Stimulated activated CD4-positive, alpha-beta T cell treated with anti-CD3 and anti-CD28 coated beads, Interleukin-1b, Interleukin-23, amount 100 ng/mL, for 1 hour (primary cell): ENCODE results near the gene CGREF1.
"Not testable (repeated sequence)": the region's sequence is repeated elsewhere in the genome, so short reads cannot be mapped to it uniquely, and the experiment has no call there.

Source experiments
- DNase-seq, 2 donors: peaks; one replicate each; pipeline ENCODE4 v3.0.0-alpha.2; 2020; ENCODE audit warnings: low read depth in 2 of 2

Gene CGREF1

GRCh38 chr2:27111392-27112078, 7.4 kb downstream of the CGREF1 start:
- DNase-seq = not testable (repeated sequence)

- DNase-seq = not testable (repeated sequence)
Measured at GRCh38 chr2:27110603-27111352, 8.2 kb downstream of the CGREF1 start.

GRCh38 chr2:27109083-27109482, 9.8 kb downstream of the CGREF1 start:
- no peak for DNase-seq

DNA sequence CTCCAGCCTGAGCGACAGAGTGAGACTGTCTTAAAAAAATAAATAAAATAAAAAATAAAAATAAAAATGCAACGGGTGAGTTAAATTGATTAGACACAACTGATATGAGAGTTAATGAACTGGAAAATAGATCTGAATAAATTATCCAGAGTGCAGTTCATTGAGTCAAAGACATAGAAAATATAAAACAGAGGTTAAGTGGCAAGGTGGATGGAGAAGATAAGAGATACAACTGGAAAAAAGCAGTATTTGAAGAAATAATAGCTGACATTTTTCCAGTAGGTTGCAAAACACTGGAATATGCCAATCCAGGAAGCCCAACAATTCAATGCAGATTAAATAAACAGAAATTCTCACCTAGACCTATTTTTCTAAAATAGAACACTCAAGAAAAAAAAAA, 10.7 kb downstream of the CGREF1 start:
- no peak for DNase-seq

- no peak for DNase-seq
Measured at GRCh38 chr2:27105981-27106380, 12.9 kb downstream of the CGREF1 start.

DNA sequence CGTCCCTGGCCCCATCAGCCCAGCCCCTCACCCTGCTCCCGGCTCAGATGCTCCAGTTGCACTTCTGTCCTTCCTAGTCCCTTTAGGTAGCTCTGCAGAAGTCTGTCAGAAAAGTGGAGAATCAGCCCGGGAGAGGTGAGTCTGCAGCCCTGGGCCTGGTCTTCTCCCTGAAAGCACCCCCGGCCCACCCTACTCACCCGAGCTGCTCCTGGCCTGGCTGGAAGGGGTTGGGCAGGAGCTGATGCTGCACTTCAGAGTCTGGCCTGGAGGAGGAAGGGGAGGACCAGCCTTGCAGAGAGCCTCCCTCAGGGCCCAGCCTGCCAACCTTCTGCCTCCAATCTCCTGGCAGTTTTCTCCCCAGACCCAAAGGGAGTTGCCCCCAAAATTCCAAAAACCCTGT, 16.6 kb downstream of the CGREF1 start:
- DNase-seq = no peak

GRCh38 chr2:27100036-27100435, 18.9 kb downstream of the CGREF1 start:
- no peak for DNase-seq

GRCh38 chr2:27099334-27099955, 19.5 kb downstream of the CGREF1 start:
- DNase-seq = no peak

DNA sequence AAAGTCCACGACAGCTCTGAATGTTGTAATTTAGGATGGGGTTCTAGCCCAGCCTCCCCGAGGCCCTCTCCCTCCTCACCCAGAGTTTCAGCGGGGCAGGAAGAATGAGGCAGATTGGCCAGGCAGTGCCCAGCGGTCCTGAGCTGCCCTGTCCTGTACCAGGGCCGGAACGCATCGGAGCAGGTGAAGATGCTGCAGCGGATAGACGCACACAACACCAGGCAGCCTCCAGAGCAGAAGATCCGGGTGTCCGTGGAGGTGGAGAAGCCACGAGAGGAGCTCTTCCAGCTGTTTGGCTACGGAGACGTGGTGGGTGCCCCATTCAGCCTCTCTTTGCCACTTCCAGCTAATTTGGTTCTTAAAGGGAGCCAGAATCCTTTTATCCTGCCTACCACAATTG, 21.6 kb downstream of the CGREF1 start:
- no peak for DNase-seq

GRCh38 chr2:27096748-27097297, 22.1 kb downstream of the CGREF1 start:
- DNase-seq = no peak

DNA sequence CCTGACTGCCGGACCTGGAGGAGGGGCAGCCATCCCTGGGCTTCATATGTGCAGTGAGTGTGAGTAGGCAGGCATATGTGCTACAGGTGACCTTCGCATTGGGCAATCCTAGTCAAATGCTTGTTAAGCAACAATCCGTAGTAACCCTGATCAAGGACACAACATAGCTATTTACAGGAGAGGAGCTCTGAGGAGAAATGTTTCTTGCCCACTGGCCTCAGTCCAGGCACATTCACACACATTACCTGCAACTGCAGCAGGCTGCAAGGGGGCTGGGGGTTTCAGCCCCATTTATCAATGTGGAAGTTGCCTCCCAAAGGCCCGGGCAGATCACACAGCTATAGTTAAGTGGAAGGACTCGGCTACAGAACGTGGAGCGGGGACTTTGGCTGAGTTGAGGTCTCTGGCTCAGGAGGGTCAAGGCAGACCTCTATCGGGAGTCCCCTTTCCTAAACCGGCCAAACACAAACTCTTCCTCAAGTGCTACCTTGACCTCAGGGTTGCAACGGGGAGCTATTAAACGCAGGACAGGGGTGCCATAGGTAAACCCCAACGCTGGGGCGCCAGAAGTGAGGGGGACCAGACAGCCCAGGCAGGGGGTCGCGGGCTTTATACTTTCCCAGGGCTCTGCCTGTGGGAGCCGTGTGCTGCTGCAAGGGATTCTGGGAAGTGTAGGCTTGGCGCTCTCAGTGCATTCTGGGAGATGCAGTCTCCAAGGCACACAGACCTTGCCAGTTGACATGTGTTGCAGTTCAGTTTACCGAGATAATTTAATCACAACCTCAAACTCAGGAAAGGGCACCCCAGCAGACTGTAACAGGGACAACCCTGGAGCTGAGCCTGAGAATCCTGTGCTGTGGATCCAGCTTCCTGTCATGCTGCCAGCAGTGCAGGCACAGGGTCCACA, 22.9 kb downstream of the CGREF1 start:
- DNase-seq = no peak

- DNase-seq = no peak
Measured at GRCh38 chr2:27095427-27095744, 23.5 kb downstream of the CGREF1 start.

DNA sequence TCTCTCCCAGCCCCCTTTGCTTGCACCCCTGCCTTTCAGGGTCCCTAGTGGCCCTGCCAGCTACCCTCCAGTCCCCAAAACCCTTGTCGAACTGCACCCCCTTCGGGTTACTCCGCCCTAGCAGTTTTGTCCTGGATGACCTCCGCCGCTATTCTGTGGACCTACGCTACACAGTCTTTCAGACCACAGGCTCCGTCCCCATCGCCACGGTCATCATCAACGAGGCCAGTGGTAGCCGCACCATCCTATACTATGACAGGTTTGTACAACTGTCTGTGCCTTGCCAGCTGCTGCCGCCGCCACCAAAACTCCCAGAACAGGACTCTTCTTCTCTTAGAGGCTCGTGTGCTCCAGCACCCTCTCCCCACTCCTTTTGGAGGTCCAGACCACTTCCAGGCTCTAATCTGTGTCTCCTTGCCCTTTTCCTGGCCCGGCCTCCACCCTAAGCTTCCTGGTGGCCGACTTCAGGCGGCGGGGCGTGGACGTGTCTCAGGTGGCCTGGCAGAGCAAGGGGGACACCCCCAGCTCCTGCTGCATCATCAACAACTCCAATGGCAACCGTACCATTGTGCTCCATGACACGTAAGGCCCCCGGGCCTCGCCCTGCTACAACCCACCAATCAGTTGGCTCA, 24.5 kb downstream of the CGREF1 start:
- no peak for DNase-seq

DNA sequence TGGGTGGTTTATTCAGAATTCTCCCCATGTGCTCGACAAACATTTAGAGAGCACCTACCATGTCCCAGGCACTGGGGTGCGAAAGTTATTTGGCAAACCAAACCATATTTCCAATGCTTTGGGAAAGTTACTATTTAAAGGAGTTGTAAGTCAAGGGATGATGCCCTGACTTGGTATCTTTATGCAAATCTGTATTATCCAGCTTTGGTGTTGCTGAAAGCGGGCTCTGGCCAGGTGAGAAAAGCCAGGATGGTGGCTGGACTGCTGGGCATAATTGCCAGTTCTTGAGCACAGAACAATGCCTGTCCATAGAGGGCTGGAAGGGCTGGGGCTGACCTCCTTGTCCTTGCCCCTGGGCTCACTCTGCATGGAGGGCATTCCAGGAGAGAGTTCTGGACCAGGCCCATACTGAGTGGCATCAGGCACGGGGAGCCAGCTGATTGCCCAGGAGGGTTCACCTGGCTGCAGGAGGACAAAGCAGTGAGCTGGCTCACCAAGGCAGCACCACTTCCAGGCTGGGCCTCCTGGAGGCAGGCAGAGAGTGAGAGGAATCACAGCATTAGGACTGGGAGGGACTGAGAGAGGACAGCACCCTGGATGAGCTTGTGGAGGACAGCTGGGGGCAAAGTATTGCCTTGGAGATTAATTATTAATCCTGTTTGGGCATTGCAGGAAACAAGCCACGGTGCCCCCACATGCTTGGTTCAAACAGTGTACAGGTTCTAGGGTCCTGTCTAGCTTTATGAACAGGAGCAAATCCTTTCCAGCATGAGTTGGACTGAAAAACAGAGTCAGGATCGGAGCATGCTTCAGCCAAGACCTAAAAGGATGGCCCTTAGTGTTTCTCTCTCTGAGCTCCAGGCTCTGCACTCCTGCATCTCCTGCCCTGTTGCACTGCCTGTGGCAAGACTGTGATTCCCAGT, 25.2 kb downstream of the CGREF1 start:
- DNase-seq = no peak

DNA sequence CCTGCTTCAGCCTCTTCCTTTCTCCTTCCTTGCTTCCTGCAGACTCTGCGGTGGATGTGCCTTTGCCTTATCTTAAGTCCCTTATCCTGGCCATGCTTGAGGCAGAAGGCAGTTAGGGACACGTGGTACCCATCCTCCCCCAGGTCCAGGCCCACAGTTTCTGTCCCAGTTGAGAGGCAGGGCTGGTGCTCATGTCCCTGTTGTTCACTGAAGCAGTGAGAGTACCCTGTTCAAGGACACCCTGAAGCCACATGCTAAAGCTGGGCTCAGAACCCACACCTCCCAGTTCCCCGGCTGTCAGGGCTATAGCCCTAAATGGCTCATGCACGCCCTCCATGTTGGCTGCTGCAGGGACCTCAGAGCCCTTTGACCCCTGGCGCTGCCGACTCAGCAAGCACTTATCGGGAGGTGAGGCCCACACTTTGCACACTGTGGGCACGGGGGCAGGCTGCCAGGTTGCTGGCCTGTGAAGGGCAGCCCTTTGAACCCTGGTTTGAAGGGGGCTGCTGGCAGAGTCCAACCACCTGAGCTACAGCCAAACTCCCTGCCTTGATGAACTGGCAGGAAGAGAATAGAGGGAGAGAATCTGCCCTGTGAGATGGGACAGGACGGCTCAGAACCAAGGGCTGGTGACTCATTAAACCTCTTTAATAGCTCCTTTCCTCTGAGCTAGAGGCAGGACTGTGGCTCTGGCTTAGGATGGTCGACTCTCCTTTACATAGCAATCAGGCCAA, 26.1 kb downstream of the CGREF1 start:
- DNase-seq = no peak

GRCh38 chr2:27091746-27092695, 26.9 kb downstream of the CGREF1 start:
- no peak for DNase-seq

- DNase-seq = no peak
Measured at GRCh38 chr2:27089111-27089954, 29.6 kb downstream of the CGREF1 start.
